ENCODE data around the gene ATP11A. TPM values are rescaled to one million over a fixed set of nuclear protein-coding genes. Genes with fewer than 3 reads are reported as not detected.
"Not testable (repeated sequence)": the region's sequence is repeated elsewhere in the genome, so short reads cannot be mapped to it uniquely, and the experiment has no call there.

ATP11A gene
- total RNA-seq, 4 donors from 2014 or later: 32.1 to 83.6 (median 46.2) TPM

DNA sequence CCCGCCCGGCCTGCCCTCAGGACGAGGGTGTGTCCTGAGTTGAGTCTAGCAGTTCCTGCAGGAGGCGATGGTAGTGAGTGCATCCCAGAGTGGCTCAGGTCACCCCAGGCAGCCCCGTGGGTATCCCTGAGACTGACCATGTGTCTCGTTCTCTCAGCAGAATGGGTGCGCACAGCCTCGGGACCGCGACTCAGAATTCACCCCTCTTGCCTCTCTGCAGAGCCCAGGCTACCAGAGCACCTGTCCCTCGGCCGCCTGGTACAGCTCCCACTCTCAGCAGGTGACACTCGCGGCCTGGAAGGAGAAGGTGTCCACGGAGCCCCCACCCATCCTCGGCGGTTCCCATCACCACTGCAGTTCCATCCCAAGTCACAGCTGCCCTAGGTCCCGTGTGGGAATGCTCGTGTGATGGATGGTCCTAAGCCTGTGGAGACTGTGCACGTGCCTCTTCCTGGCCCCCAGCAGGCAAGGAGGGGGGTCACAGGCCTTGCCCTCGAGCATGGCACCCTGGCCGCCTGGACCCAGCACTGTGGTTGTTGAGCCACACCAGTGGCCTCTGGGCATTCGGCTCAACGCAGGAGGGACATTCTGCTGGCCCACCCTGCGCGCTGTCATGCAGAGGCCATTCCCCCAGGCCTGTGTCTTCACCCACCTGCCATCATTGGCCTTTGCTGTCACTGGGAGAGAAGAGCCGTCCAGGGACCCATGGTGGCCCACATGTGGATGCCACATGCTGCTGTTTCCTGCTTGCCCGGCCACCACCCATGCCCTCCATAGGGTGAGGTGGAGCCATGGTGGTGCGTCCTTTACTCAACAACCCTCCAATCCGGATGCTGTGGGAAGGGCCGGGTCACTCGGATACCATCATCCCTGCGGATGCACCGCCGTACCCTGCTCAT lies 192.1 kb downstream of the ATP11A start:
- Histone ChIP-seq H3K27ac (no peak overlapping the region), H3K4me1 (peaks cover 5 to 11% of the 10 kb centered on the region in 2 donors), H3K27me3 (no peaks in the 10 kb centered on the region), H3K4me3 (replicated peaks in 1 of 3) (no peak overlapping the region), H3K9me3 (no peaks in the 10 kb centered on the region), H3K36me3 (peaks cover 19 to 32% of the 10 kb centered on the region in 2 donors)
- 95 to 97% methylated on average over 18 to 29 of the region's 35 CpGs for WGBS, 2 donors
- DNase-seq: no peak
- intact Hi-C loops (cut with DNase I): no loop called here
- TF ChIP-seq POLR2A (IDR thresholded peaks at IDR 0.05): no peak
- TF ChIP-seq, protein P1, sequence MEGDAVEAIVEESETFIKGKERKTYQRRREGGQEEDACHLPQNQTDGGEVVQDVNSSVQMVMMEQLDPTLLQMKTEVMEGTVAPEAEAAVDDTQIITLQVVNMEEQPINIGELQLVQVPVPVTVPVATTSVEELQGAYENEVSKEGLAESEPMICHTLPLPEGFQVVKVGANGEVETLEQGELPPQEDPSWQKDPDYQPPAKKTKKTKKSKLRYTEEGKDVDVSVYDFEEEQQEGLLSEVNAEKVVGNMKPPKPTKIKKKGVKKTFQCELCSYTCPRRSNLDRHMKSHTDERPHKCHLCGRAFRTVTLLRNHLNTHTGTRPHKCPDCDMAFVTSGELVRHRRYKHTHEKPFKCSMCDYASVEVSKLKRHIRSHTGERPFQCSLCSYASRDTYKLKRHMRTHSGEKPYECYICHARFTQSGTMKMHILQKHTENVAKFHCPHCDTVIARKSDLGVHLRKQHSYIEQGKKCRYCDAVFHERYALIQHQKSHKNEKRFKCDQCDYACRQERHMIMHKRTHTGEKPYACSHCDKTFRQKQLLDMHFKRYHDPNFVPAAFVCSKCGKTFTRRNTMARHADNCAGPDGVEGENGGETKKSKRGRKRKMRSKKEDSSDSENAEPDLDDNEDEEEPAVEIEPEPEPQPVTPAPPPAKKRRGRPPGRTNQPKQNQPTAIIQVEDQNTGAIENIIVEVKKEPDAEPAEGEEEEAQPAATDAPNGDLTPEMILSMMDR (IDR thresholded peaks at IDR 0.05): no peak

GRCh38 chr13:112882555-112883024 lies 192.8 kb downstream of the ATP11A start:
- DNase-seq: no peak
- TF ChIP-seq, protein P1 (IDR thresholded peaks at IDR 0.05): no peak
- TF ChIP-seq POLR2A (IDR thresholded peaks at IDR 0.05): no peak
- H3K27ac ChIP-seq: no peak overlapping the region
- H3K4me1 ChIP-seq: peaks cover 5 to 11% of the 10 kb centered on the region in 2 donors
- peaks cover 16 to 27% of the 10 kb centered on the region in 2 donors for H3K36me3 ChIP-seq
- H3K4me3 ChIP-seq (replicated peaks in 1 of 3): no peak overlapping the region
- intact Hi-C loops (cut with DNase I): no loop called here
- H3K9me3 ChIP-seq: no peaks in the 10 kb centered on the region
- H3K27me3 ChIP-seq: no peaks in the 10 kb centered on the region
- WGBS, 2 donors: 96 to 97% methylated on average over 24 to 34 of the region's 34 CpGs

- no peak for DNase-seq
- intact Hi-C loops (cut with DNase I): no loop called here
- Histone ChIP-seq H3K9me3 (no peaks in the 10 kb centered on the region), H3K27me3 (no peaks in the 10 kb centered on the region), H3K36me3 (peaks cover 13 to 23% of the 10 kb centered on the region in 2 donors), H3K4me3 (replicated peaks in 1 of 3) (no peak overlapping the region), H3K4me1 (peaks cover 5 to 11% of the 10 kb centered on the region in 2 donors), H3K27ac (no peak overlapping the region)
- 95% methylated on average over 24 of the region's 24 CpGs for WGBS, 2 donors
- TF ChIP-seq, protein P1 (IDR thresholded peaks at IDR 0.05): no peak
- TF ChIP-seq POLR2A (IDR thresholded peaks at IDR 0.05): no peak
Observed at GRCh38 chr13:112883241-112883945, 193.6 kb downstream of the ATP11A start.

DNA sequence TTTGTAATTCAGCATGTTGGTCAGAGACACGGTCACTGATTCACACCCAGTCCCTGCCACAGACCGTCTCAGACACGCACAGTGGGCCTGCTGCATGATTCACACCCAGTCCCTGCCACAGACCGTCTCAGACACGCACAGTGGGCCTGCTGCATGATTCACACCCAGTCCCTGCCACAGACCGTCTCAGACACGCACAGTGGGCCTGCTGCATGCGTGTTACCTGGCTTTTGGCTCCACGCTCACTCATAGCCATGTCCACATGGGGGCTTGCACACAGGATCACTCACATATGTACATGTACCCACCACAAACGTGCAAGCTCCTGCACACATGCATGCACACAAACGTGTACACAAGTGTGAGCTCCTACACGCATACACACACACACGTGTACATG lies 194.9 kb downstream of the ATP11A start:
- 95 to 96% methylated on average over 13 of the region's 13 CpGs for WGBS, 2 donors
- intact Hi-C loops (cut with DNase I): not testable (repeated sequence)

GRCh38 chr13:112885242-112885781 lies 195.5 kb downstream of the ATP11A start:
- peaks cover 9 to 13% of the 10 kb centered on the region in 2 donors for H3K36me3 ChIP-seq
- no peak overlapping the region for H3K4me3 ChIP-seq (replicated peaks in 1 of 3)
- H3K27me3 ChIP-seq: no peaks in the 10 kb centered on the region
- peak overlapping the region in 1 of 3 donors; percentile 57 for H3K27ac ChIP-seq
- intact Hi-C loops (cut with DNase I): no loop called here
- DNase-seq: no peak
- 87 to 90% methylated on average over 19 of the region's 19 CpGs for WGBS, 2 donors
- H3K9me3 ChIP-seq: no peaks in the 10 kb centered on the region
- peaks cover 5 to 11% of the 10 kb centered on the region in 2 donors for H3K4me1 ChIP-seq
- TF ChIP-seq, protein P1 (IDR thresholded peaks at IDR 0.05): no peak
- no peak for TF ChIP-seq POLR2A (IDR thresholded peaks at IDR 0.05)

More for the DNA sequence above, 194.9 kb downstream of the ATP11A start:
- not testable (repeated sequence) for H3K9me3 ChIP-seq; DNase-seq; H3K27ac ChIP-seq; H3K4me3 ChIP-seq (replicated peaks in 1 of 3); H3K27me3 ChIP-seq
- Histone ChIP-seq H3K36me3 (peaks cover 12 to 19% of the 10 kb centered on the region in 2 donors), H3K4me1 (peaks cover 5 to 11% of the 10 kb centered on the region in 2 donors)

Data from thyroid gland (tissue), 4 donors.